HFFc6 (cell line): ENCODE data around the gene AMMECR1. TPM values are rescaled to one million over a fixed set of nuclear protein-coding genes. Genes with fewer than 3 reads are reported as not detected.

Experiments used
- DNase-seq: peaks from one replicate; pipeline ENCODE4 v3.0.0-alpha.2; 2018
- H3K27ac Mint-ChIP-seq: 2 replicates; pipeline ENCODE4 v1.8.0; 2020; ENCODE audit warnings: mild to moderate bottlenecking, mixed read lengths
- H3K27me3 Mint-ChIP-seq: 2 replicates; pipeline ENCODE4 v1.8.0; 2021; ENCODE audit warnings: mild to moderate bottlenecking, moderate library complexity, mixed read lengths; ENCODE audit not compliant: insufficient read depth
- H3K36me3 Mint-ChIP-seq: 2 replicates; pipeline ENCODE4 v1.8.0; 2021; ENCODE audit warnings: low read depth, mixed read lengths
- H3K4me1 Mint-ChIP-seq: 2 replicates; pipeline ENCODE4 v1.8.0; 2020; ENCODE audit warnings: low read depth, mixed read lengths
- H3K4me3 Mint-ChIP-seq: 2 replicates; pipeline ENCODE4 v1.8.0; 2020; ENCODE audit warnings: mild to moderate bottlenecking, moderate library complexity, mixed read lengths
- H3K9me3 Mint-ChIP-seq: 2 replicates; pipeline ENCODE4 v1.8.0; 2020; ENCODE audit warnings: mild to moderate bottlenecking, mixed read lengths
- CTCF ChIP-seq: fragments of 200-600 bp; sonication (generic); IDR thresholded peaks from 2 replicates; pipeline ENCODE4 v1.5.0; 2021; ENCODE audit warnings: antibody characterized with exemption, mild to moderate bottlenecking
- total RNA-seq, 6 experiments: library from RNA; stranded (reverse); fragmentation: NEBNext Ultra II Directional; extraction: Animal tissue kit (Norgen Biotek cat#: 25700); gene quantifications; 2 replicates in 1 of 6; 3 replicates in 5 of 6; pipeline ENCODE4 v1.2.3, GENCODE V29; 2021

Gene AMMECR1
- total RNA-seq, 6 experiments from 2014 or later = 10.1 to 13.4 (median 11.7) TPM

- TF ChIP-seq CTCF = no peak
- no peaks in the 10 kb centered on the region; the same call in 1 of the 2 replicates for H3K27me3 Mint-ChIP-seq
- H3K9me3 Mint-ChIP-seq = no peaks in the 10 kb centered on the region
- H3K4me1 Mint-ChIP-seq = peaks cover 41% of the 10 kb centered on the region
- no peak overlapping the region for H3K27ac Mint-ChIP-seq
- no peak for DNase-seq
- no peak overlapping the region for H3K4me3 Mint-ChIP-seq
- peaks cover 13% of the 10 kb centered on the region; the same call in 1 of the 2 replicates for H3K36me3 Mint-ChIP-seq
Measured at GRCh38 chrX:110172215-110172614, 145.7 kb downstream of the AMMECR1 start.

- Mint-ChIP-seq H3K4me1 (peaks cover 41% of the 10 kb centered on the region), H3K4me3 (no peak overlapping the region), H3K9me3 (no peaks in the 10 kb centered on the region), H3K36me3 (peaks cover 13% of the 10 kb centered on the region; the same call in 1 of the 2 replicates), H3K27ac (no peak overlapping the region), H3K27me3 (no peaks in the 10 kb centered on the region; the same call in 1 of the 2 replicates)
- no peak for TF ChIP-seq CTCF
- DNase-seq = no peak
Measured at GRCh38 chrX:110171442-110171841, 146.4 kb downstream of the AMMECR1 start.

DNA sequence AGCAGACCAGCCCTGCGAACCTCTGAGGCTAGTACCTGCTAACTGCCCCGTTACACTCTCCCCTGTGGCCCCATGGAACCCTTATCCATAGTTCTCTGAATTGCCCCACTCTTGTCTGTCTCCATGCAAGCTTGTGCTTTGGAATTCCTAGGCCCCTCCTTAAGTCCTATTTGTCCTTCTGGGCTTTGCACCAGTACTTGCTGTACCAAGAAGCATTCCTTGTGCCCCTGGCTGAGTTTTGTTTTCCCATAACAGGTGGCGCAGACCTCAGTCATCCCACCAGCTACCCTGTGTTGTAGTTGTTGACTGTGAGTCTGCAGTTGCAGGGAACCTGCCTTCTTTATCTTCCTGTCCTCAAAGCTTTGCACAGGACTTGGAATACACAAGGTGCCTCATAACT, 147.9 kb downstream of the AMMECR1 start:
- TF ChIP-seq CTCF = no peak
- H3K4me1 Mint-ChIP-seq = peaks cover 41% of the 10 kb centered on the region
- DNase-seq = no peak

GRCh38 chrX:110168585-110168984, 149.3 kb downstream of the AMMECR1 start:
- no peaks in the 10 kb centered on the region for H3K9me3 Mint-ChIP-seq
- DNase-seq = peak; percentile 37
- H3K27ac Mint-ChIP-seq = peak overlapping the region; percentile 88
- TF ChIP-seq CTCF = no peak
- peaks cover 31% of the 10 kb centered on the region for H3K4me1 Mint-ChIP-seq
- H3K27me3 Mint-ChIP-seq = no peaks in the 10 kb centered on the region; the same call in 1 of the 2 replicates
- H3K36me3 Mint-ChIP-seq = peaks cover 11% of the 10 kb centered on the region; the same call in 1 of the 2 replicates
- H3K4me3 Mint-ChIP-seq = peak overlapping the region; percentile 31

More for the DNA sequence above, 147.9 kb downstream of the AMMECR1 start:
- Mint-ChIP-seq H3K4me3 (no peak overlapping the region), H3K27ac (no peak overlapping the region), H3K36me3 (peaks cover 13% of the 10 kb centered on the region; the same call in 1 of the 2 replicates), H3K9me3 (no peaks in the 10 kb centered on the region), H3K27me3 (no peaks in the 10 kb centered on the region; the same call in 1 of the 2 replicates)

DNA sequence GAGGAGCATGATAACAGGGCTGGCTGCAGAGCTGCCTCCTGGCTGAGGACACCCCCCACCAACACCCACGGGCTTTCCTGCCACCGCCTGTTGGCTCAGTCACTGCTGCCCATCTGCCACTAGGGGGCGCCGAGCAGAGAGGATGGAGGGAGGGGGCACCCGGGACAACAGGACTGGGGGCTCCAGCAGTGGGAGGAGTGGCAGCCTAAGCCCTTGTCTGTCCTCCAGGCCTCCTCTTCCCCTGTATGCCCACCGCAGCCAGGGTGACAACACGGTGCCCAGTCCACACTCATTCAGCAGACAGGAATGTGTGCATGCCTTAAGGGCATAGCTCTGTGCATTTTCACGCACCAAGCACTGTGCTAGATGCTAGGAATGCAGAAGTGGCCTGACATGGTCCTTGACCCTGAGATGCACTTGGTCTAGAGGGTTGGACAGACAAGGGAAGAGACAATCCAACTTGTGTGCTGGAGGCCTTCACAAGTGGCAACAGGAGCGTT, 149.9 kb downstream of the AMMECR1 start:
- Mint-ChIP-seq H3K4me1 (peaks cover 28% of the 10 kb centered on the region), H3K9me3 (no peaks in the 10 kb centered on the region), H3K4me3 (no peak overlapping the region), H3K36me3 (peaks cover 5% of the 10 kb centered on the region; the same call in 1 of the 2 replicates), H3K27me3 (no peaks in the 10 kb centered on the region; the same call in 1 of the 2 replicates), H3K27ac (peak overlapping the region; percentile 88)
- peak; percentile 76 for TF ChIP-seq CTCF
- peak; percentile 41 for DNase-seq
